ENCODE results near the gene FAM186B.
"Not testable (repeated sequence)": the region's sequence is repeated elsewhere in the genome, so short reads cannot be mapped to it uniquely, and the experiment has no call there.

FAM186B gene

DNA sequence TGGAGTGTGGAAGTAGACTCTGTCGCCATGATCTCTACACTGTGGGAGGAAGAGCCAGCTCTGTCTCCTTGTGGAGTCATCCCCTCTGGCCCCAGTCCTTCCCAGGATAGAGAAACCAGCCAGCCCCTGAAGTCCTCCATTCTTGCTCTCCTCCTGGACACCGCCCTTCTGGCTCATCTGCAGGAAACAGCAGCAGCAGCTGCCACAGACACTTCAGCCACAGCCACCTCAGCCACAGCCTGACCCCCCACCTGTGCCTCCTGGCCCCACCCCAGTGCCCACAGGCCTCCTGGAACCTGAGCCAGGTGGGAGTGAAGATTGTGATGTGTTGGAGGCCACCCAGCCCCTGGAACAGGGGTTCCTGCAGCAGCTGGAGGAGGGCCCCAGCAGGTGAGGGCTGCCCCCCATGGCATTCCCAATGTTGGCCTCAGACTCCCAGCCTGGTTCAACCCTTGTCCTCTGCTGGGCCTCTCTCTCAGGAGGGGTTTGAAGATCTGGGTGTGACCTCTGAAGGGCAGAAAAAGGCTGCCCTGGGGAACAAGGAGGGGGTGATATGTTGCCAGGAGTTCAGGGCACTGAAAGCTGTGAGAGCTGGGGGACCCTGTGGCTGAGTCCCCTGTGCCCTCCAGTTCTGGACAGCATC is 28.4 kb upstream of the FAM186B start:
- DNase-seq (ENCODE audit: low spot score), result no peak

DNA sequence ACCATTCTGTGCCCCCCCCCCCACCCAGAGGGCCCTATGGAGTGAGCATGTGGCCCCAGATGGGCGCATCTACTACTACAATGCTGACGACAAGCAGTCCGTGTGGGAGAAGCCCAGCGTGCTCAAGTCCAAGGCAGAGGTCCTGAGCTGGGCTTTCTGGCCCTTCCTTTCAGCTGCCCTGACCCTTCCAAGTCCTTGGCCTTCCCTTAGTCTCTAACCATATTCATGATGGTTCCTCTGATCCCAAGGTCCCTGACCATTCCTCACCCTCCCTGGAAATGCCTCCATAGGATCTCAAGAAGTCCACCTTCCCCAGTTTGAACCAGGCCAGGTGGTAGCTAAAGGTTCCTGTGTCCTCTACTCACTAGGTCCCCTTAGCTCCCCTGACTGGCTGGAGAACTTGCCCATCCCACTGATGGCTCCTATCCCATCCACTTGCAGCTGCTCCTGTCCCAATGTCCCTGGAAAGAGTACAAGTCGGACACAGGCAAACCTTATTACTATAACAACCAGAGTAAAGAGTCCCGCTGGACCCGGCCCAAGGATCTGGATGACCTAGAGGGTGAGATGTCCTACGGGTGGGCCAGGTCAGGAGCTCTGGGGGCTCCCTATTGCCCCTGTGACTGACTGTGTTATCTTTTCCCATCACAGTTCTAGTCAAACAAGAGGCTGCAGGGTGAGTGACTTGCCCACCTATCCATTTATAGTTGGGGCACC is 27.7 kb upstream of the FAM186B start:
- DNase-seq (ENCODE audit: low spot score), result no peak

DNA sequence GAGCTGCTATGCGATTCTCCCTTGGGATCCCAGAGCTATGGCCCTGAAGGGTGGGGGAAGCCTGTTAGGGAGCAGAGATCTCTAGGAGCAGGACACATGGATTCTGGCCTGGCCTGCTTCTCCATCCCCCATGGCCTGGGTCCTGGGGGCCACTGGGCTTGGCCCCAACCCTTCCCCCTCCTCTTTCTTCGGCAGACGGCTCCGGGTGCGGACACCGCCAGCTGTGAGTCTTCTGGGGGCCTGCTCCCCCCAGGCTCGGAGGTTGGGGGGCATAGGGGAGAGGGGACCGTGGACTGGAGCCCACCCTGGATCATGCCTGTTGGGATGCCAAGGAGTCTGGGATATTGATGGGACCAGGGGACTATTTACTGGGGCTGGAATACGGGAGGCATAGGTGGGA is 27.0 kb upstream of the FAM186B start:
- no peak for DNase-seq (ENCODE audit: low spot score)

- DNase-seq (ENCODE audit: low spot score), result no peak
Measured at GRCh38 chr12:49631336-49631907, 26.0 kb upstream of the FAM186B start.

DNA sequence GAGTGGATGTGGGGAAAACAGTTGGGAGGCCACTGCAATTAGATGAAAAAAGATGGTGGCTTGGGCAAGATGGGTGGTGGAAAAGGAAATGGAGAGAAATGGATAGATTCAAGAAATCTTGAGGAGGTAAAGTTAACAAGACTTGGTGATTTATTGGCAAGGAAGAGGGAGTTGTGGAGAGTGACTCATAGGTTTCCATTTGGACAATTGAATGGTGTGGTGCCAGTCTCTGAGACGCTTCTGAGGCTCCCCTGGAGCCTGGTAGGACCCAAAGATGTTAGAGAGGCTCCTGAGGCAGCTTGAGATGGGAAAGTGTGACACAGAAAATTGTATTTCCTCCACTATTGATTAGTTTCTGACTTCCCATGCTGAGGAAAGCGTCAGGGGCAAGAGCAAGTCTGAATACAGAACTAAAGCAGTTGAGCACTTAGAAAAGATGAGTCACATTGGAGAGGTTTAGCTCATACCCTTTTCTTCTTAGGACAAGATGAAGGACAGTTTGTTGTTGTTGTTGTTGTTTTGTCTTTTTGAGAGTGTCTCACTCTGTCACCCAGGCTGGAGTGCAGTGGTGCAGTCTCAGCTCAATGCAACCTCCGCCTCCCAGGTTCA is 22.4 kb upstream of the FAM186B start:
- DNase-seq (ENCODE audit: low spot score), result no peak

DNA sequence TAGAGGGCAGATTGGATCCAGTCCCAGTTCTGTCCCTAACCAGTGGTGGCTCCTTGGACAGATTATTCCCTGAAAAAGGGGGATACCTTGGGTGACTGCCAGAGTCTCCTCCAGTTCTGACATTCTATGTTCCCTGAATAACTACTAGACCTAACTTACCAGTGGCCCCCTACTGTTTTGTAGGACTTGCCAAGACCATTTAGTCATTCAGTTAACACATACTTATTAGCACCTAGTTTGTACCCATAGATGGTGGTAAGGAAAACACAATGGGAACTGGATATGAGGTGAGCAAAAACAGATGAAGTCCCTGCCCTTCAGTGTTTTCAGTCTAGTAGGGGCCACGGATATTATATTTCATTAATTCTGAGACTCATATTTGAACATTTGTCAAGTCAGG is 21.4 kb upstream of the FAM186B start:
- no peak for DNase-seq (ENCODE audit: low spot score)

GRCh38 chr12:49626169-49626835 is 20.9 kb upstream of the FAM186B start:
- DNase-seq (ENCODE audit: low spot score), result no peak

DNA sequence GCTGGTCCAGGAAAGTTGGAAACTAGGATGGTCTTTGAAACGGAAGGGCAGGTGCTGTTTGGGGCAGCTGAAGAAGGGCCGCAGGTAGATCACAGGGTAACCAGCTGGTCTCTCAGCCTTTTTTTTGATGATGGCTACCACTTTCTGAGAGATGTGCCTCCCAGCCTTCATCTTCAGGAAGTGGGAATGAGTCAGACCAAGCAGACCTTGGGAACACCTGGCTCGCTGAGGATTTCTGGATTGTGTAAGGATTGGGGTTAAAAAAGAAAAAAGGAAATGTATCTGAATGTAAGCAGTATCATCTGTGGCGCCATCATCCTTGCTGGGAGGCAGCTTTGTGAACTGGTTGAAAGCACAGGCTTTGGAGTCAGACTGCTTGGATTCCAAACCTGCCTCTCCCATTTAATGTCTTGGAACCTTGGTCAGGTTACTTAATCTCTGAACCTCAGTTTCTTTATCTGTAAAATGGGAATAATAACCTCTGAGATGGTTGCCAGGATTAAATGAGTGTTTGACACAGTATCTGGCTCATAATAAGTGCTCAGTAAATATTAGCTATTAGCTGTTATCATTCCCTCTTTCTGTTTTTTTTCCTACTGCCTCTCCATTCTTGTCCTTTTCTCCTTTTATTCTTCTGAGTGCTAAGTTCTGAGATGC is 19.6 kb upstream of the FAM186B start:
- no peak for DNase-seq (ENCODE audit: low spot score)

DNA sequence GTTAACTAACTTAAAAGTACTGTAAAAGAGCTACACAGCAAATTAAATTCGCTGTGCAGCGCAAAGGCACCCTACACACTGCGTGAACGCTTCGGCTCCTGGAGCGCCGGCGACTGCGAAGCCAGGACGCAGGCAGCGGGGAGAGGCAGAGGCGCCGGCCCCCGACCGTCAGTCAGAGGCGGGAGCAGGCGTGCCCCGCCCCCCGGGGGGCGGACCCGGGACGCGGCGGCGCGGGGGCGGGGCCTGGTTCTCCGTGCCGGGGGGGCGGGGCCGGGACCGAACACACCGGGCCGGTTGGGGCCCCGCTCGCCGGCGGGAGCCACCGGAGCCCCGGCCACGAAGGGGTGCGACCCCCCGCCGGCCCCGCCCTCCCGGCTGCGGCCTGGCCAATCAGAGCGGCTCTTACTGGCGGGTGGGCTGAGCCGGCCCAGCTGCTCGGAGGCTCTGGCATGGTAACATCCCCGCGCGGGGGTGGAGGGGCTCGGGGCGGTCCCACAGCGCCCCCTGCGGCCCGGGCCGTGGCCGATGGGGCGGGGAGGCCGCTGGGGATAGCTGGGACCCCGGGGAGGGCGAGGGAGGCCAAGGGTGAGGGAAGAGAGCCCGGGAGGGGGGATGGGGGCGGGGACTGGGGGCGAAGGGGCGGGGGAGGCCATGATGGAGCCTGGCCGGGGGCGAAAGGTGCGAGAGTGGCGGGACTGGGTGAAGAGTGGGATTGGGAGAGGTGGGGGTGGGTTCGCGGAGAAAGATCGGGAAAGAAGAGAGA is 17.9 kb upstream of the FAM186B start, which contains the start of gene PRPF40B:
TSS of gene PRPF40B (plus strand) at position 420 of the 763 bp plus-strand sequence. CDS start at position 450, 30 bp downstream.
- DNase-seq (ENCODE audit: low spot score), result peak; percentile 90

- no peak for DNase-seq (ENCODE audit: low spot score)
Measured at GRCh38 chr12:49622501-49623141, 17.2 kb upstream of the FAM186B start.

DNA sequence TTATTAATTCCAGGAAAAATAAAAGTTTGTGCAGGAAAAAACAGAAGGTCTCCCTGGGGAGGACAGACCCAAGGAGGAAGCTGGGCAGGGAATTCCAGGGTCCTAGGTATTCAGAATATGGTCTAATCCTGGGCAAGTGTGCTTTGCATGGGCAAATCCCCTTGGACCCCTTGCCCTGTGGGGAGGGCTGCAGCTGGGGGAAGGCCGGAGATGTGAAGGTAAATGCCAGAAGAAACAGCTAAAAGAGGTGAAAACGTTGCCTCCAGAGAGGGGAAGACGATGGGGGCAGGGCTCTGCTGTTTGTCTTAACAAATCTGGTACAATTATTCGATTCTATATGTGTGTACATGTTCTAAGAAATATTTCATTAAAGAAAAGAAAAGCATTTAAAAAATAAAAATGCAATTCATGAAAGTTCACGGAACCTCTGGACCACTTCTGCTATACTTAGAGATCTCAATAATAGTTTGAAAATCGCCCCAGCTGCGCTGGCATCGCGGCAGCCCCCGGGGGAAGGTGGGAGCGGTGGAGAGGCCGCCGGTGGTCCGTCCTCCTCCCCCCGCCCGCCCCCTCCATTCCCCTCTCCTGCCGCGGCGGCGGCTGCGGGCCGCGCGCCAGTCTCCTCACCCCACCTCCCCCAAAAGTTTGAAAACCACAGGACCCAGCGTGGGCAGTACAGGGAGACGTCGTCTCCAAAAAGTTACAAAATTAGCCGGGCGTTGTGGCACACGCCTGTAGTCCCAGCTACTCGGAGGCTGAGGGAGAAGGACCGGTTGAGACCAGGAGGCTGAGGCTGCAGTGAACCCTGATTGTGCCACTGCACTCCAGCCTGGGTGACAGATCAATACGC is 16.4 kb upstream of the FAM186B start:
- no peak for DNase-seq (ENCODE audit: low spot score)

DNA sequence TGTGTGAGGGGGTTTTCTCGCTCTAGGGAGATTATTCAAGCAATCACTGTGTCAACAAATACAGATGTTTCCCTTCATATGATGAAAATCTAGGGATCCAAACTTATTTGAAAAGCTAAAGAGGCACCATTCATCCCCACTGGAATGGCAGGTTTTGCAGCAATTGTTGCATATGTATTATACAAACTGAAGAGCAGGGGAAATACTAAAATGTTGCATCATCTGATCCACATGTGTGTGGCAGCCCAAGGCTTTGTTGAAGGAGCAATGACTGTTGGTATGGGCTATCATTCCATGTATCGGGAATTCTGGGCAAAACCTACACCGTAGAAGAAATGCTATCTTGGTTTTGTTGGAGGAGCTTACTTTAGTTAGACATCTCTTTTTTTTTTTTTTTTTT is 13.8 kb upstream of the FAM186B start:
- no peak for DNase-seq (ENCODE audit: low spot score)

GRCh38 chr12:49618576-49618975 is 13.1 kb upstream of the FAM186B start:
- DNase-seq (ENCODE audit: low spot score), result no peak

DNA sequence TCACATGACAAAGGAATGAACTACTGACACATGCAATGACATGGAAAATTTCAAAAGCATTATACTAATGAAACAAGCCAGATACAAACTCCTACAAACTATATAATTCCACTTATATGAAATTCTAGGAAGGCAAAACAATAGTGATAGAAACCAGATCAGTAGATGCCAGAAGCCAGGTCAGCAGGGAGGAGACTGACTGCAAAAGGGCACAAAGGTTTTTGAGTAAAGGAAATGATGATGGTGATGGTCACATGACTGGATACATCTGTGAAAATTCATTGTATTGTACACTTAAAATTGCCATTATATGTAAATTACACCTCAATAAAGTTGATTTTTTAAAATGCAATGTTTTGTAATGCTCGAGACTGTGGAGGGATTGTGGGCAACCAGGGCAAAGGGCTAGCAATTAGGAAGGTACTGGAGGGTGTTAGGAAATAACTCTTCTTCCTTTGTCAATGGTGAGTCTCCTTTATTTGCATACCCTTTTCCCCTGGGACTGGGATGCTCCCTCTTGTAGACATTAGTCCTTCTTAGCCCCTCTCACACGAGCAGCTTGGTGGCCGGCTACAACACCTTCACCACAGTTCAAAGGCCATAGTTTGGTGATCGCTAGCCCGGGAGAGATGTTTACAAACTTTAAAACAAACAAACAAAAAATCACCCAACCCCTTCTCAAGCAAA is 11.2 kb upstream of the FAM186B start:
- DNase-seq (ENCODE audit: low spot score), result no peak

DNA sequence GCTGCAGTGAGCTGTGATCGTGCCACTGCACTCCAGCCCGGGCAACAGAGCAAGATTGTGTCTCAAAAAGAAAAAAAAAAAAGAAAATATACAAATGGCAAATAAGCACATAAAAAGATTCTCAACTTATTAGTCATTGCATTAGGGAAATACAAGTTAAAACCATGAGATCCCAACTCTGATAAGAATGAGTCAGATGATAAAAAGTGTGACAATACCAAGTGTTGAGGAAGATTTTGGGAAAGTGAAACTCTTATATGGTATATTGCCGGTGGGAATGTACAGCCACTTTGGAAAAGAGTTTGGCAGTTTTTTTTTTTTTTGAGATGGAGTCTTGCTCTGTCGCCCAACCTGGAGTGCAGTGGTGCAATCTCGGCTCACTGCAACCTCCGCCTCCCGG is 10.3 kb upstream of the FAM186B start:
- DNase-seq (ENCODE audit: low spot score), result no peak

GRCh38 chr12:49612210-49612609 is 6.8 kb upstream of the FAM186B start:
- no peak for DNase-seq (ENCODE audit: low spot score)

- DNase-seq (ENCODE audit: low spot score), result not testable (repeated sequence)
Measured at GRCh38 chr12:49610785-49611184, 5.3 kb upstream of the FAM186B start.

DNA sequence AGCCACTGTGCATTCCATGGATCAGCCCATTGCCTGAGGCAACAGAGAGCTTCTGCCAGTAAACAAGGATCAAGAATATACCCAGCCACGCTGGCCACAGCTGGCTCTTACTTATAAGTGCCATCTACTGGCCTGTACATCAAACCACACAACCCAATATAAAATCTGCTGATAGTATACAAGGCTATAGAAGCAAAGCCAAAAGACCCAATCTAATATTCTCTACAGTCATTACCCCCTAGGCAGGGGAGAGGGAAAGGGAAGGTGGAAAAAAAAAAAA is 4.4 kb upstream of the FAM186B start:
- no peak for DNase-seq (ENCODE audit: low spot score)

All from Ammon's horn (tissue), 1 donor.